HEK293 (cell line): ENCODE results near the gene SUGP2.

Experiments
- CTCF ChIA-PET: fragments of 350-600 bp; formaldehyde crosslinking; extraction: SDS; loops from one replicate; lab custom pipeline; 2021; ENCODE audit warnings: antibody characterized with exemption; lab: Yijun Ruan, JAX
- POLR2A ChIA-PET: fragments of 300-600 bp; formaldehyde crosslinking; extraction: SDS; loops from one replicate; lab custom pipeline; 2020; ENCODE audit warnings: antibody characterized with exemption, inconsistent platforms; lab: Yijun Ruan, JAX
- H3K27ac ChIP-seq: fragments of 200-500 bp; sonication (Bioruptor generic); 2 replicates; pipeline ENCODE4 v1.5.1; 2014; ENCODE audit warnings: low read depth, low read length, control low read depth, inconsistent platforms; ENCODE audit errors: extremely low read depth
- H3K36me3 ChIP-seq, 2 experiments: fragments of 200-500 bp in 1 of 2; sonication (Bioruptor generic) in 1 of 2; 1 replicate in 1 of 2; 2 replicates in 1 of 2; pipeline ENCODE4 v1.5.1; 2014 to 2017; ENCODE audit warnings: inconsistent platforms in 2 of 2, low read length in 2 of 2; ENCODE audit not compliant: control insufficient read depth in 2 of 2, insufficient read depth in 1 of 2
- H3K4me1 ChIP-seq: fragments of 200-500 bp; sonication (Bioruptor generic); 2 replicates; pipeline ENCODE4 v1.5.1; 2014; ENCODE audit warnings: mild to moderate bottlenecking, low read length, inconsistent platforms; ENCODE audit not compliant: control insufficient read depth, insufficient read depth
- H3K4me3 ChIP-seq: 2 replicates; pipeline ENCODE4 v1.5.1; 2011; ENCODE audit warnings: low read depth, mild to moderate bottlenecking, control low read depth, low read length, moderate library complexity
- H3K9me3 ChIP-seq: fragments of 200-500 bp; sonication (Bioruptor generic); 2 replicates; pipeline ENCODE4 v1.5.1; 2014; ENCODE audit warnings: low read depth, low read length, inconsistent platforms; ENCODE audit not compliant: control insufficient read depth, insufficient read depth
- CTCF ChIP-seq: fragments of 450-650 bp; formaldehyde crosslinking; IDR thresholded peaks from 2 replicates; pipeline ENCODE4 v1.5.1; 2016; ENCODE audit warnings: missing biosample characterization, missing genetic modification characterization
- GLIS2 ChIP-seq: fragments of 450-650 bp; formaldehyde crosslinking; IDR thresholded peaks from 2 replicates; pipeline ENCODE4 v1.5.1; 2016; ENCODE audit warnings: missing biosample characterization, missing genetic modification characterization
- INSM2 ChIP-seq: fragments of 450-650 bp; formaldehyde crosslinking; IDR thresholded peaks from 2 replicates; pipeline ENCODE4 v1.5.1; 2016; ENCODE audit warnings: missing biosample characterization, missing genetic modification characterization
- KLF1 ChIP-seq: fragments of 450-650 bp; formaldehyde crosslinking; IDR thresholded peaks from 2 replicates; pipeline ENCODE4 v1.5.1; 2016; ENCODE audit warnings: missing biosample characterization, missing genetic modification characterization
- KLF16 ChIP-seq: fragments of 450-650 bp; formaldehyde crosslinking; IDR thresholded peaks from 2 replicates; pipeline ENCODE4 v1.5.1; 2017; ENCODE audit warnings: missing biosample characterization, missing genetic modification characterization
- KLF8 ChIP-seq: fragments of 450-650 bp; formaldehyde crosslinking; IDR thresholded peaks from 2 replicates; pipeline ENCODE4 v1.5.1; 2016; ENCODE audit warnings: missing biosample characterization, missing genetic modification characterization
- PATZ1 ChIP-seq: fragments of 450-650 bp; formaldehyde crosslinking; IDR thresholded peaks from 2 replicates; pipeline ENCODE4 v1.5.1; 2016; ENCODE audit warnings: missing biosample characterization, missing genetic modification characterization
- PBX3 ChIP-seq: sonication (generic); formaldehyde crosslinking; IDR thresholded peaks from 2 replicates; pipeline ENCODE4 v1.8.1; 2022; ENCODE audit warnings: mild to moderate bottlenecking, moderate library complexity, missing genetic modification reagents
- SP3 ChIP-seq: fragments of 450-650 bp; formaldehyde crosslinking; IDR thresholded peaks from 2 replicates; pipeline ENCODE4 v1.5.1; 2016; ENCODE audit warnings: missing biosample characterization, missing genetic modification characterization
- ZBTB10 ChIP-seq: fragments of 450-650 bp; formaldehyde crosslinking; IDR thresholded peaks from 2 replicates; pipeline ENCODE4 v1.5.1; 2016; ENCODE audit warnings: missing biosample characterization, missing genetic modification characterization
- ZBTB26 ChIP-seq: fragments of 450-650 bp; formaldehyde crosslinking; optimal IDR thresholded peaks from 2 replicates; pipeline ENCODE3; 2016; ENCODE audit warnings: missing biosample characterization, mild to moderate bottlenecking, missing genetic modification characterization
- ZBTB8A ChIP-seq: fragments of 450-650 bp; formaldehyde crosslinking; IDR thresholded peaks from 2 replicates; pipeline ENCODE4 v1.5.1; 2016; ENCODE audit warnings: missing biosample characterization, missing genetic modification characterization
- ZEB2 ChIP-seq: fragments of 450-650 bp; formaldehyde crosslinking; IDR thresholded peaks from 2 replicates; pipeline ENCODE4 v1.5.1; 2016; ENCODE audit warnings: missing biosample characterization, missing genetic modification characterization
- ZFHX2 ChIP-seq: fragments of 450-650 bp; formaldehyde crosslinking; conservative IDR thresholded peaks from 2 replicates; pipeline ENCODE4 v1.5.1; 2016; ENCODE audit warnings: missing biosample characterization, missing genetic modification characterization
- ZFP69B ChIP-seq: fragments of 450-650 bp; formaldehyde crosslinking; IDR thresholded peaks from 2 replicates; pipeline ENCODE4 v1.5.1; 2016; ENCODE audit warnings: missing biosample characterization, missing genetic modification characterization
- ZNF302 ChIP-seq: fragments of 450-650 bp; formaldehyde crosslinking; IDR thresholded peaks from 2 replicates; pipeline ENCODE4 v1.5.1; 2016; ENCODE audit warnings: missing biosample characterization, missing genetic modification characterization, low read depth
- ZNF335 ChIP-seq: fragments of 450-650 bp; formaldehyde crosslinking; conservative IDR thresholded peaks from 2 replicates; pipeline ENCODE4 v1.5.1; 2016; ENCODE audit warnings: missing biosample characterization, missing genetic modification characterization
- ZNF391 ChIP-seq: fragments of 450-650 bp; formaldehyde crosslinking; IDR thresholded peaks from 2 replicates; pipeline ENCODE4 v1.5.1; 2016; ENCODE audit warnings: low read depth, missing biosample characterization, missing genetic modification characterization, borderline replicate concordance
- ZNF416 ChIP-seq: fragments of 450-650 bp; formaldehyde crosslinking; IDR thresholded peaks from 2 replicates; pipeline ENCODE4 v1.5.1; 2016; ENCODE audit warnings: missing biosample characterization, missing genetic modification characterization
- ZNF449 ChIP-seq: fragments of 450-650 bp; formaldehyde crosslinking; IDR thresholded peaks from 2 replicates; pipeline ENCODE4 v1.5.1; 2017; ENCODE audit warnings: missing biosample characterization, mild to moderate bottlenecking, missing genetic modification characterization, moderate library complexity
- ZNF561 ChIP-seq: fragments of 450-650 bp; IDR thresholded peaks from 2 replicates; pipeline ENCODE4 v1.5.1; 2018; ENCODE audit warnings: missing biosample characterization, missing genetic modification characterization, borderline replicate concordance
- ZNF76 ChIP-seq: fragments of 450-650 bp; formaldehyde crosslinking; IDR thresholded peaks from 2 replicates; pipeline ENCODE4; 2016; ENCODE audit warnings: low read depth, missing biosample characterization, missing genetic modification characterization, borderline replicate concordance
- ZXDB ChIP-seq: fragments of 450-650 bp; formaldehyde crosslinking; IDR thresholded peaks from 2 replicates; pipeline ENCODE4 v1.5.1; 2016; ENCODE audit warnings: missing biosample characterization, missing genetic modification characterization

Gene SUGP2

GRCh38 chr19:19033426-19034203 lies at the start of gene SUGP2, which contains the start of gene ARMC6:
SUGP2 (minus strand) TSS chr19:19033517; CDS start chr19:19031071, 2,446 bp downstream.
ARMC6 (plus strand) TSS chr19:19033603; CDS start chr19:19034210, 607 bp downstream.
- Histone ChIP-seq H3K9me3 (no peaks in the 10 kb centered on the region), H3K4me1 (no peaks in the 10 kb centered on the region), H3K27ac (peak within 1 kb of the TSS; percentile 94), H3K4me3 (peak within 1 kb of the TSS; percentile 68), H3K36me3 (peaks cover 25 to 54% of the 10 kb centered on the region in 2 experiments)
- ChIA-PET POLR2A (no interaction called here), CTCF (no interaction called here)
- TF ChIP-seq ZBTB8A (peak; percentile 57; the same call in 1 of the 2 replicates), SP3 (peak; percentile 29), ZFP69B (tag by site-specific recombination) (peak; percentile 59; the same call in 1 of the 2 replicates), ZNF391 (tag by site-specific recombination) (0 out of 2 replicates have a peak, but pooled peaks have one; percentile 22), INSM2 (tag by site-specific recombination) (no peak), ZNF76 (tag by site-specific recombination) (peak; percentile 28; the same call in 1 of the 2 replicates), KLF16 (tag by site-specific recombination) (peak; percentile 72), ZNF561 (no peak), ZNF302 (no peak), ZNF335 (peak; percentile 78), ZXDB (peak; percentile 75), CTCF (tag by site-specific recombination) (peak; percentile 55; the same call in 1 of the 2 replicates), ZFHX2 (tag by site-specific recombination) (peak; percentile 35; the same call in 1 of the 2 replicates), ZNF449 (tag by site-specific recombination) (0 out of 2 replicates have a peak, but pooled peaks have one; percentile 43), ZBTB10 (tag by site-specific recombination) (peak; percentile 74), ZEB2 (tag by site-specific recombination) (peak; percentile 47), PATZ1 (tag by site-specific recombination) (peak; percentile 73), GLIS2 (tag by site-specific recombination) (peak; percentile 77), KLF8 (tag by site-specific recombination) (peak; percentile 81; the same call in 1 of the 2 replicates), ZNF416 (tag by site-specific recombination) (no peak), KLF1 (tag by site-specific recombination) (peak; percentile 14; the same call in 1 of the 2 replicates), ZBTB26 (peak; percentile 90), PBX3 (CRISPR knock-in tag) (peak; percentile 82; the same call in 1 of the 2 replicates)
